RWPE2 (cell line): Measurements from ENCODE around the gene MRPL11.
A peak's percentile ranks its signal among the peaks of the same experiment; 100 is the strongest.

Experiments used
- ATAC-seq: fragments of 200-7000 bp; cut with Tn5 transposase; 3 replicates; pipeline ENCODE4 v1.9.1; 2021; ENCODE audit warnings: low read depth
- DNase-seq: peaks from one replicate; pipeline ENCODE4 v3.0.0-alpha.2; 2020; ENCODE audit warnings: low spot score
- H3K27ac ChIP-seq: fragments of 450-650 bp; 2 replicates; pipeline ENCODE4 v1.5.1; 2017; ENCODE audit warnings: mild to moderate bottlenecking; ENCODE audit not compliant: poor library complexity, severe bottlenecking
- H3K27me3 ChIP-seq: fragments of 250-450 bp; sonication (Bioruptor Pico); 2 replicates; pipeline ENCODE4 v1.5.1; 2021; ENCODE audit warnings: mild to moderate bottlenecking, moderate library complexity; ENCODE audit not compliant: insufficient read depth, poor library complexity, severe bottlenecking
- H3K36me3 ChIP-seq: fragments of 250-450 bp; sonication (Bioruptor Pico); 2 replicates; pipeline ENCODE4 v1.5.1; 2020; ENCODE audit warnings: low read depth, mild to moderate bottlenecking, moderate library complexity
- H3K4me1 ChIP-seq: fragments of 250-450 bp; sonication (Bioruptor Pico); 2 replicates; pipeline ENCODE4 v1.5.1; 2021; ENCODE audit warnings: mild to moderate bottlenecking, moderate library complexity; ENCODE audit not compliant: insufficient read depth, poor library complexity, severe bottlenecking
- H3K4me3 ChIP-seq: fragments of 250-450 bp; sonication (Bioruptor Pico); 2 replicates; pipeline ENCODE4 v1.5.1; 2021; ENCODE audit warnings: mild to moderate bottlenecking, moderate library complexity; ENCODE audit not compliant: severe bottlenecking
- H3K9me3 ChIP-seq: fragments of 250-450 bp; sonication (Bioruptor Pico); 2 replicates; pipeline ENCODE4 v1.5.1; 2021; ENCODE audit warnings: mild to moderate bottlenecking, moderate library complexity; ENCODE audit not compliant: severe bottlenecking
- TF ChIP-seq, protein P1 (sequence below): fragments of 450-650 bp; IDR thresholded peaks from one replicate; pipeline ENCODE4 v1.5.1; 2017; ENCODE audit warnings: mild to moderate bottlenecking, moderate library complexity; ENCODE audit not compliant: poor library complexity, severe bottlenecking

Gene MRPL11

GRCh38 chr11:66454247-66454646 is 15.6 kb upstream of the MRPL11 start:
- no peaks in the 10 kb centered on the region for H3K27me3 ChIP-seq
- H3K27ac ChIP-seq: peak overlapping the region; percentile 81
- peaks cover 14% of the 10 kb centered on the region for H3K4me1 ChIP-seq
- ATAC-seq (peak; percentile 93), DNase-seq (peak; percentile 71)
- TF ChIP-seq, protein P1, sequence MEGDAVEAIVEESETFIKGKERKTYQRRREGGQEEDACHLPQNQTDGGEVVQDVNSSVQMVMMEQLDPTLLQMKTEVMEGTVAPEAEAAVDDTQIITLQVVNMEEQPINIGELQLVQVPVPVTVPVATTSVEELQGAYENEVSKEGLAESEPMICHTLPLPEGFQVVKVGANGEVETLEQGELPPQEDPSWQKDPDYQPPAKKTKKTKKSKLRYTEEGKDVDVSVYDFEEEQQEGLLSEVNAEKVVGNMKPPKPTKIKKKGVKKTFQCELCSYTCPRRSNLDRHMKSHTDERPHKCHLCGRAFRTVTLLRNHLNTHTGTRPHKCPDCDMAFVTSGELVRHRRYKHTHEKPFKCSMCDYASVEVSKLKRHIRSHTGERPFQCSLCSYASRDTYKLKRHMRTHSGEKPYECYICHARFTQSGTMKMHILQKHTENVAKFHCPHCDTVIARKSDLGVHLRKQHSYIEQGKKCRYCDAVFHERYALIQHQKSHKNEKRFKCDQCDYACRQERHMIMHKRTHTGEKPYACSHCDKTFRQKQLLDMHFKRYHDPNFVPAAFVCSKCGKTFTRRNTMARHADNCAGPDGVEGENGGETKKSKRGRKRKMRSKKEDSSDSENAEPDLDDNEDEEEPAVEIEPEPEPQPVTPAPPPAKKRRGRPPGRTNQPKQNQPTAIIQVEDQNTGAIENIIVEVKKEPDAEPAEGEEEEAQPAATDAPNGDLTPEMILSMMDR: no peak
- no peaks in the 10 kb centered on the region for H3K9me3 ChIP-seq
- H3K4me3 ChIP-seq: no peak overlapping the region
- H3K36me3 ChIP-seq: no peaks in the 10 kb centered on the region

DNA sequence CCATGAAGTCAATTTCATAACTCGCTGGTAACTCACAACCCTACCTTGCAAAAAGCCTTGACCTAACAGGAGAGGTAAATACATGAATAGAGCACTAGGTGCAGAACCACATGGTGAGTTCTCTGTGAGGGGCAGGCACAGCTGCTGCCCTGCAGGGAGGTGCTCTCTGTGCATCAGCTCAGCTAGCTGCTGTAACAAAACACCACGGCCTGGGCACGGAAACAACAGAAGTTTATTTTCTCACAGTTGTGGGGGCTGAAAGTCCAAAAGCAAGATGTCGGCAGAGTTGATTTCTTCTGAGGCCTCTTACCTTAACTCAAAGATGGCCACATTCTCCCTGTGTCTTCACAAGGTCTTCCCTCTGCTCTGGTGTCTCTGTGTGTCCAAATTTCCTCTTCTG is 13.0 kb upstream of the MRPL11 start:
- TF ChIP-seq, protein P1: no peak
- no peaks in the 10 kb centered on the region for H3K36me3 ChIP-seq
- ATAC-seq (no peak), DNase-seq (no peak)
- peaks cover 14% of the 10 kb centered on the region for H3K4me1 ChIP-seq
- no peaks in the 10 kb centered on the region for H3K9me3 ChIP-seq
- no peak overlapping the region for H3K4me3 ChIP-seq
- H3K27me3 ChIP-seq: no peaks in the 10 kb centered on the region
- H3K27ac ChIP-seq: no peak overlapping the region

GRCh38 chr11:66450560-66450959 is 11.9 kb upstream of the MRPL11 start:
- TF ChIP-seq, protein P1: no peak
- Histone ChIP-seq H3K9me3 (no peaks in the 10 kb centered on the region), H3K27me3 (no peaks in the 10 kb centered on the region), H3K27ac (no peak overlapping the region), H3K36me3 (no peaks in the 10 kb centered on the region), H3K4me3 (no peak overlapping the region), H3K4me1 (peaks cover 14% of the 10 kb centered on the region)
- no peak for ATAC-seq
- DNase-seq: no peak

DNA sequence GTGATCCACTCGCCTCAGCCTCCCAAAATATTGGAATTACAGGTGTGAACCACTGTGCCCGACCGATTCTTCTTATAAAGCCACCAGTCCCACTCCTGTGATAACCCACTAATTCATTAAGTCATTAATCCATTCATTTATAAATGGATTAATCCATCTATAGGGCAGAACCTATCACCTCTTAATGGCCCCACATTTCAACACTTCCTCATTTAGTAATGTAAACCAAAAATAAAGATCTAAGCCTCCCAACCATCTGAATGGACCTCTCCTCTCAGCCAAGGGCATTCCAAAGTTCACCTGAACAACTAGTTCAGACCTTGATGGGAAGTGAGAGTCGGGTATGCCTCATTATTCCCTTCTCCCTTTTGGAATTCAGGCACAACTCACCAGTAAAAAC is 9.9 kb upstream of the MRPL11 start:
- Histone ChIP-seq H3K4me1 (peaks cover 8% of the 10 kb centered on the region), H3K27me3 (no peaks in the 10 kb centered on the region), H3K36me3 (no peaks in the 10 kb centered on the region), H3K4me3 (no peak overlapping the region), H3K27ac (no peak overlapping the region), H3K9me3 (no peaks in the 10 kb centered on the region)
- no peak for DNase-seq
- TF ChIP-seq, protein P1: no peak
- ATAC-seq: no peak

GRCh38 chr11:66447012-66447411 is 8.4 kb upstream of the MRPL11 start:
- Histone ChIP-seq H3K4me1 (peaks cover 14% of the 10 kb centered on the region), H3K36me3 (no peaks in the 10 kb centered on the region), H3K4me3 (no peak overlapping the region), H3K27ac (no peak overlapping the region), H3K9me3 (no peaks in the 10 kb centered on the region), H3K27me3 (no peaks in the 10 kb centered on the region)
- ATAC-seq (no peak), DNase-seq (no peak)
- TF ChIP-seq, protein P1: no peak
